Uterus (tissue), 2 donors: ENCODE measurements around the gene FKBP5.

ENCODE experiments used
- CTCF ChIP-seq, 4 experiments: fragments of 200-600 bp in 2 of 4; fragments of 450-650 bp in 2 of 4; sonication (generic) in 2 of 4; IDR thresholded peaks; one replicate each; pipeline ENCODE4 v1.5.1; 2016 to 2019; ENCODE audit warnings: antibody characterized with exemption in 4 of 4, mild to moderate bottlenecking in 2 of 4, moderate library complexity in 1 of 4
- POLR2A ChIP-seq, 2 donors: fragments of 450-650 bp; IDR thresholded peaks; one replicate each; pipeline ENCODE4 v1.6.1; 2016; ENCODE audit warnings: antibody characterized with exemption in 2 of 2, mild to moderate bottlenecking in 1 of 2, moderate library complexity in 1 of 2

- TF ChIP-seq CTCF (IDR thresholded peaks at IDR 0.05) (no peak), POLR2A (IDR thresholded peaks at IDR 0.05) (no peak)
Observed at GRCh38 chr6:35586542-35586941, 102.2 kb downstream of the FKBP5 start.
